Endothelial cell of umbilical vein (primary cell): ENCODE results near the gene OR13A1.

Source experiments
- CTCF ChIP-seq, 2 donors: IDR thresholded peaks; 1 replicate in 1 of 2; 2 replicates in 1 of 2; pipeline ENCODE4 v1.5.1; 2011; ENCODE audit warnings: low read length in 2 of 2, mild to moderate bottlenecking in 2 of 2, moderate library complexity in 2 of 2, control low read depth in 1 of 2, inconsistent platforms in 1 of 2, low read depth in 1 of 2; ENCODE audit not compliant: insufficient read depth in 1 of 2; ENCODE audit errors: extremely low read depth in 1 of 2
- EZH2 ChIP-seq: IDR thresholded peaks from 2 replicates; pipeline ENCODE4 v1.6.1; 2012; ENCODE audit warnings: borderline replicate concordance, low read depth, mild to moderate bottlenecking, moderate library complexity, low read length, inconsistent platforms; ENCODE audit not compliant: severe bottlenecking
- JUN ChIP-seq: IDR thresholded peaks from 2 replicates; pipeline ENCODE4 v1.6.1; 2011; ENCODE audit warnings: borderline replicate concordance, low read depth; ENCODE audit not compliant: insufficient read length, insufficient read depth
- POLR2A ChIP-seq: IDR thresholded peaks from 2 replicates; pipeline ENCODE4 v1.6.1; 2012; ENCODE audit warnings: low read depth, mild to moderate bottlenecking, control low read depth, low read length
- POLR2AphosphoS5 ChIP-seq: IDR thresholded peaks from 2 replicates; pipeline ENCODE4 v1.6.1; 2012; ENCODE audit warnings: low read depth, mild to moderate bottlenecking, control low read depth, low read length, moderate library complexity; ENCODE audit not compliant: insufficient read depth
- TF ChIP-seq, protein P1 (sequence below): IDR thresholded peaks from 2 replicates; pipeline ENCODE4 v1.6.1; 2011; ENCODE audit not compliant: insufficient read depth, insufficient read length

DNA sequence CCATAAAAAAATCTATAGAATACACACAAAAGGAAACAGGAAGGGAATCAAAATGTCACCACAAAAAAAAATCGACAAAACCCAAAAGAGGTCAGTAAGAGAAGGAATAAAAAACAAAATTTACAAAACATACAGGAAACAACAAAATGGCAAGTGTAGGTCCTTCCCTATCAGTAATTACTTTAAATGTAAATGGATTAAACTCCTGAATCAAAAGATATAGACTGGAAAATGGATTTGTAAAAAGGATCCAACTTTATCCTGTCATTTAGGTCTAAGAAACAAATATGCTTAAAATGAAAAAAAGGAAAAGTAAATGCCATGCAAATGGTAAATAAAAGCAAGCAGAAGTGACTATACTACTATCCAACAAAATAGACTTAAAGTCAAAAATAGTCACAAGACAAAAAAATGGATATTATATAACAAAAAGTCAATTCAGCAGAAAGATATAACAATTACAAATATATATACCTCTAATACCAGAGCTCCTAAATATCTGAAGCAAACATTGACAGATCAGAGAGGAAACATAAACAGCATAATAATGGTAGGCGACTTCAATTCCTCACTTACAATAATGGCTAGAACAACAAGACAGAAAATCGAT is 2.0 kb downstream of the OR13A1 start:
- TF ChIP-seq CTCF (IDR thresholded peaks at IDR 0.05; ENCODE audit: extremely low read depth in 1 of 2, insufficient read depth in 1 of 2, low read depth in 1 of 2, low read length in 2 of 2) (no peak), POLR2A (no peak), POLR2AphosphoS5 (no peak), EZH2 (no peak), JUN (no peak)
- TF ChIP-seq, protein P1, sequence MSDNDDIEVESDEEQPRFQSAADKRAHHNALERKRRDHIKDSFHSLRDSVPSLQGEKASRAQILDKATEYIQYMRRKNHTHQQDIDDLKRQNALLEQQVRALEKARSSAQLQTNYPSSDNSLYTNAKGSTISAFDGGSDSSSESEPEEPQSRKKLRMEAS, result no peak
